ENCODE data around the gene KIAA0753.
A peak's percentile ranks its signal among the peaks of the same experiment; 100 is the strongest.

The KIAA0753 gene

GRCh38 chr17:6640536-6641246 is at the start of gene KIAA0753, which contains the start of gene TXNDC17:
Gene KIAA0753, minus strand, starts transcription at chr17:6640711. Its CDS starts 5,608 bp downstream, at chr17:6635103.
Gene TXNDC17, plus strand, starts transcription at chr17:6641060. Its CDS starts 23 bp downstream, at chr17:6641083.
- in situ Hi-C loops (cut with MboI; ENCODE audit: low pct_unique_long_range_greater_than_20kb, low sequenced_read_pairs, unreplicated experiment): no loop called here
- TF ChIP-seq CTCF (IDR thresholded peaks at IDR 0.05; ENCODE audit: extremely low read depth, insufficient read depth, missing control alignments): no peak
- DNase-seq (ENCODE audit: low spot score): peak; percentile 89

GRCh38 chr17:6688944-6689343 is 48.4 kb upstream of the KIAA0753 start:
- no peak for DNase-seq (ENCODE audit: low spot score)
- in situ Hi-C loops (cut with MboI; ENCODE audit: low pct_unique_long_range_greater_than_20kb, low sequenced_read_pairs, unreplicated experiment): no loop called here
- TF ChIP-seq CTCF (IDR thresholded peaks at IDR 0.05; ENCODE audit: extremely low read depth, insufficient read depth, missing control alignments): no peak

- no peak for DNase-seq (ENCODE audit: low spot score)
- in situ Hi-C loops (cut with MboI; ENCODE audit: low pct_unique_long_range_greater_than_20kb, low sequenced_read_pairs, unreplicated experiment): no loop called here
- TF ChIP-seq CTCF (IDR thresholded peaks at IDR 0.05; ENCODE audit: extremely low read depth, insufficient read depth, missing control alignments): no peak
Observed at GRCh38 chr17:6686026-6686425, 45.5 kb upstream of the KIAA0753 start.

GRCh38 chr17:6684881-6685767 is 44.6 kb upstream of the KIAA0753 start:
- no peak for TF ChIP-seq CTCF (IDR thresholded peaks at IDR 0.05; ENCODE audit: extremely low read depth, insufficient read depth, missing control alignments)
- DNase-seq (ENCODE audit: low spot score): no peak
- in situ Hi-C loops (cut with MboI; ENCODE audit: low pct_unique_long_range_greater_than_20kb, low sequenced_read_pairs, unreplicated experiment): no loop called here

- no peak for TF ChIP-seq CTCF (IDR thresholded peaks at IDR 0.05; ENCODE audit: extremely low read depth, insufficient read depth, missing control alignments)
- in situ Hi-C loops (cut with MboI; ENCODE audit: low pct_unique_long_range_greater_than_20kb, low sequenced_read_pairs, unreplicated experiment): no loop called here
- DNase-seq (ENCODE audit: low spot score): no peak
Observed at GRCh38 chr17:6684460-6684783, 43.9 kb upstream of the KIAA0753 start.

GRCh38 chr17:6683730-6684459 is 43.4 kb upstream of the KIAA0753 start:
- DNase-seq (ENCODE audit: low spot score): no peak
- in situ Hi-C loops (cut with MboI; ENCODE audit: low pct_unique_long_range_greater_than_20kb, low sequenced_read_pairs, unreplicated experiment): no loop called here
- TF ChIP-seq CTCF (IDR thresholded peaks at IDR 0.05; ENCODE audit: extremely low read depth, insufficient read depth, missing control alignments): no peak
